Keratinocyte (primary cell): ENCODE results near the gene COL6A5. TPM values are rescaled to one million over a fixed set of nuclear protein-coding genes. Genes with fewer than 3 reads are reported as not detected.

ENCODE experiments used
- DNase-seq: peaks from one replicate; pipeline ENCODE4 v3.0.0-alpha.2; 2011; ENCODE audit warnings: low read depth, missing footprints, low spot score
- FAIRE-seq: peaks from 2 replicates; lab custom pipeline; 2011; peaks lifted over from hg19 to GRCh38; lab: Jason Lieb, UNC
- H2AFZ ChIP-seq: 2 replicates; pipeline ENCODE4 v1.6.0; 2012; ENCODE audit warnings: low read length, control low read depth, inconsistent platforms; ENCODE audit not compliant: control insufficient read depth
- H3K27ac ChIP-seq: 2 replicates; pipeline ENCODE4 v1.5.1; 2011; ENCODE audit warnings: low read length; ENCODE audit not compliant: control insufficient read depth, insufficient read depth
- H3K27me3 ChIP-seq: 3 replicates; pipeline ENCODE4 v1.6.0; 2011; ENCODE audit warnings: low read length; ENCODE audit not compliant: control insufficient read depth, insufficient read depth; ENCODE audit errors: extremely low read depth
- H3K36me3 ChIP-seq, 2 experiments: 2 replicates in 1 of 2; 3 replicates in 1 of 2; pipeline ENCODE4 v1.5.1; 2011; ENCODE audit warnings: low read length in 2 of 2, mild to moderate bottlenecking in 1 of 2; ENCODE audit not compliant: control insufficient read depth in 2 of 2, insufficient read depth in 2 of 2; ENCODE audit errors: extremely low read depth in 1 of 2
- H3K4me1 ChIP-seq: 3 replicates; pipeline ENCODE4 v1.5.1; 2011; ENCODE audit warnings: low read length; ENCODE audit not compliant: control insufficient read depth, insufficient read depth; ENCODE audit errors: extremely low read depth
- H3K4me2 ChIP-seq: 3 replicates; pipeline ENCODE4 v1.6.0; 2011; ENCODE audit warnings: low read depth, low read length; ENCODE audit not compliant: control insufficient read depth, insufficient read depth; ENCODE audit errors: extremely low read depth
- H3K4me3 ChIP-seq, 3 experiments: fragments of 200-600 bp in 1 of 3; sonication (generic) in 1 of 3; 2 replicates in 2 of 3; 3 replicates in 1 of 3; pipeline ENCODE4 v1.5.1; 2011 to 2016; ENCODE audit warnings: low read length in 3 of 3, mild to moderate bottlenecking in 3 of 3, control low read depth in 2 of 3, inconsistent platforms in 1 of 3, low read depth in 1 of 3, mixed read lengths in 1 of 3, mixed run types in 1 of 3, moderate library complexity in 1 of 3; ENCODE audit not compliant: control insufficient read depth in 2 of 3, insufficient read depth in 2 of 3; ENCODE audit errors: extremely low read depth in 1 of 3
- H3K79me2 ChIP-seq: 2 replicates; pipeline ENCODE4 v1.6.0; 2012; ENCODE audit warnings: low read length; ENCODE audit not compliant: control insufficient read depth, insufficient read depth
- H3K9ac ChIP-seq: 3 replicates; pipeline ENCODE4 v1.6.0; 2011; ENCODE audit warnings: low read length; ENCODE audit not compliant: control insufficient read depth, insufficient read depth; ENCODE audit errors: extremely low read depth
- H3K9me1 ChIP-seq: 3 replicates; pipeline ENCODE4 v1.6.0; 2011; ENCODE audit warnings: low read length; ENCODE audit not compliant: control insufficient read depth, insufficient read depth; ENCODE audit errors: extremely low read depth
- H3K9me3 ChIP-seq: 2 replicates; pipeline ENCODE4 v1.5.1; 2012; ENCODE audit warnings: low read depth, low read length; ENCODE audit not compliant: control insufficient read depth
- H4K20me1 ChIP-seq: 3 replicates; pipeline ENCODE4 v1.6.0; 2011; ENCODE audit warnings: low read length; ENCODE audit not compliant: control insufficient read depth, insufficient read depth; ENCODE audit errors: extremely low read depth
- EZH2 ChIP-seq: IDR thresholded peaks from one replicate; pipeline ENCODE4 v1.6.1; 2012; ENCODE audit warnings: inconsistent platforms, mild to moderate bottlenecking, low read length, moderate library complexity
- dilution Hi-C: fragments of 300-500 bp; cut with MboI; formaldehyde crosslinking; loops from one replicate; pipeline ENCODE4 v1.7.0; 2020; ENCODE audit warnings: low sequenced_read_pairs; ENCODE audit not compliant: extremely low pct_ligation_motif_present
- polyA plus RNA-seq, 5 experiments: library from polyadenylated mRNA; depleted of rRNA in 3 of 5; stranded (reverse) in 3 of 5; stranded (forward) in 1 of 5; unstranded in 1 of 5; fragments of >200 nt; gene quantifications; 1 replicate in 1 of 5; 2 replicates in 3 of 5; 3 replicates in 1 of 5; pipeline versions ENCODE4 v1.2.1 to v1.2.3, GENCODE V29; 2011 to 2012; ENCODE audit warnings: missing spikeins in 2 of 5, low read depth in 1 of 5, low replicate concordance in 1 of 5
- TF ChIP-seq, protein P1 (sequence below), 3 experiments: IDR thresholded peaks in 1 of 3; conservative IDR thresholded peaks in 1 of 3; optimal IDR thresholded peaks in 1 of 3; 2 replicates in 2 of 3; 3 replicates in 1 of 3; pipeline versions ENCODE3 to v1.5.1; 2011; ENCODE audit warnings: low read length in 3 of 3, mild to moderate bottlenecking in 3 of 3, moderate library complexity in 2 of 3, control low read depth in 1 of 3, inconsistent platforms in 1 of 3; ENCODE audit not compliant: insufficient read depth in 2 of 3; ENCODE audit errors: extremely low read depth in 1 of 3

Gene COL6A5
- polyA plus RNA-seq, 1 donor (not counting 4 experiments of a cell fraction or from before 2014, with no cell fraction given), result not detected

DNA sequence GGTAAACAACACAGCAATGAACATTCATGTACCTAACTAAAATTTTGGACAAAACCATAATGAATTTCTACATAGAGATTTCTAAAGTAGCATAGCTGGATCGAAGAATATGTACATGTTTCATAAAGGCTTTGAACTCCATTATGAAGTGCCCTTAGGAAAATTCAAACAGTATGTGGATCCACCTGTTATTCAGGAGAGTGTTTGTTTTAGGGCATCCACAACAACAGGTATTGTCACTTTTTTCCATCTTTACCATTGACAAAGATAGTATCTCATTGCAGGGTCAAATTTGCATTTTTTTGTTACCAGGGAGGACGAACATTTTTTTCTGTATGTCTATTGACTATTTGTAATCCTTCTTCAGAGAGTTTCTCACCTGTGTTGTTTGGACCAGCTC, 75.0 kb downstream of the COL6A5 start:
- H2AFZ ChIP-seq, result no peak overlapping the region
- no peaks in the 10 kb centered on the region for H3K9me1 ChIP-seq
- H3K4me1 ChIP-seq, result no peaks in the 10 kb centered on the region
- dilution Hi-C loops, result no loop called here
- H3K36me3 ChIP-seq, result no peaks in the 10 kb centered on the region
- no peak overlapping the region for H3K4me2 ChIP-seq
- DNase-seq (no peak), FAIRE-seq (no peak)
- no peaks in the 10 kb centered on the region for H3K79me2 ChIP-seq
- no peaks in the 10 kb centered on the region for H3K27me3 ChIP-seq
- H3K27ac ChIP-seq, result no peak overlapping the region
- TF ChIP-seq, protein P1, sequence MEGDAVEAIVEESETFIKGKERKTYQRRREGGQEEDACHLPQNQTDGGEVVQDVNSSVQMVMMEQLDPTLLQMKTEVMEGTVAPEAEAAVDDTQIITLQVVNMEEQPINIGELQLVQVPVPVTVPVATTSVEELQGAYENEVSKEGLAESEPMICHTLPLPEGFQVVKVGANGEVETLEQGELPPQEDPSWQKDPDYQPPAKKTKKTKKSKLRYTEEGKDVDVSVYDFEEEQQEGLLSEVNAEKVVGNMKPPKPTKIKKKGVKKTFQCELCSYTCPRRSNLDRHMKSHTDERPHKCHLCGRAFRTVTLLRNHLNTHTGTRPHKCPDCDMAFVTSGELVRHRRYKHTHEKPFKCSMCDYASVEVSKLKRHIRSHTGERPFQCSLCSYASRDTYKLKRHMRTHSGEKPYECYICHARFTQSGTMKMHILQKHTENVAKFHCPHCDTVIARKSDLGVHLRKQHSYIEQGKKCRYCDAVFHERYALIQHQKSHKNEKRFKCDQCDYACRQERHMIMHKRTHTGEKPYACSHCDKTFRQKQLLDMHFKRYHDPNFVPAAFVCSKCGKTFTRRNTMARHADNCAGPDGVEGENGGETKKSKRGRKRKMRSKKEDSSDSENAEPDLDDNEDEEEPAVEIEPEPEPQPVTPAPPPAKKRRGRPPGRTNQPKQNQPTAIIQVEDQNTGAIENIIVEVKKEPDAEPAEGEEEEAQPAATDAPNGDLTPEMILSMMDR (optimal IDR thresholded peaks at IDR 0.05 in 1 of 3, IDR thresholded peaks at IDR 0.05 in 1 of 3, conservative IDR thresholded peaks at IDR 0.05 in 1 of 3; ENCODE audit: extremely low read depth in 1 of 3, insufficient read depth in 2 of 3, low read length in 3 of 3), result no peak
- TF ChIP-seq EZH2, result no peak
- no peak overlapping the region for H3K9ac ChIP-seq
- no peaks in the 10 kb centered on the region for H3K9me3 ChIP-seq
- H4K20me1 ChIP-seq, result no peaks in the 10 kb centered on the region
- H3K4me3 ChIP-seq, result no peak overlapping the region

DNA sequence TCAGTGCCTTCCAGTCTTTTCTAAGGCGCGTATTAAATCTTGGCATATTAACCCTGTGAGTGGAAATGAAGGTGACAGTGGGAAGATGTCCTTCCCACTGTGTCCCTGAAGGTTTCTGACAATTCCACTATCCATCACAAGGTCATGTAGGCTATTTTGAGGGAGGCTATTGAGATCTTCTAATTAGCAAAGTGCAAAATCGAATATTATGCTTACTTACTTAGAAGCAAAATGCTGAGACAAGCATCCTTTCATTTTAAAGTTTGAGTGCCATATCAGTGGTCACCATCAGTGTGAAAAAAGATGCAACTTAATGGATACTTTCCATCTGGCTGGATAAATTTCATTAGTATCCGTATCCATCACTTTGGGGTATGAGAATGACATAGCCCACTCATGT, 77.6 kb downstream of the COL6A5 start:
- H3K9me1 ChIP-seq, result no peaks in the 10 kb centered on the region
- DNase-seq (no peak), FAIRE-seq (no peak)
- no peaks in the 10 kb centered on the region for H3K27me3 ChIP-seq
- TF ChIP-seq, protein P1 (optimal IDR thresholded peaks at IDR 0.05 in 1 of 3, IDR thresholded peaks at IDR 0.05 in 1 of 3, conservative IDR thresholded peaks at IDR 0.05 in 1 of 3; ENCODE audit: extremely low read depth in 1 of 3, insufficient read depth in 2 of 3, low read length in 3 of 3), result no peak
- no peak for TF ChIP-seq EZH2
- no peak overlapping the region for H3K9ac ChIP-seq
- H3K9me3 ChIP-seq, result no peaks in the 10 kb centered on the region
- no peaks in the 10 kb centered on the region for H3K79me2 ChIP-seq
- H2AFZ ChIP-seq, result no peak overlapping the region
- dilution Hi-C loops, result no loop called here
- no peaks in the 10 kb centered on the region for H3K4me1 ChIP-seq
- H3K4me3 ChIP-seq, result no peak overlapping the region
- no peak overlapping the region for H3K27ac ChIP-seq
- no peaks in the 10 kb centered on the region for H3K36me3 ChIP-seq
- H4K20me1 ChIP-seq, result no peaks in the 10 kb centered on the region
- H3K4me2 ChIP-seq, result no peak overlapping the region
